OCI-M1 (cell line): Measurements from ENCODE around the gene TCF7L2.

ENCODE experiments used
- DNase-seq: peaks from one replicate; lab custom pipeline; 2025; lab: John Stamatoyannopoulos, UW

The TCF7L2 gene

DNA sequence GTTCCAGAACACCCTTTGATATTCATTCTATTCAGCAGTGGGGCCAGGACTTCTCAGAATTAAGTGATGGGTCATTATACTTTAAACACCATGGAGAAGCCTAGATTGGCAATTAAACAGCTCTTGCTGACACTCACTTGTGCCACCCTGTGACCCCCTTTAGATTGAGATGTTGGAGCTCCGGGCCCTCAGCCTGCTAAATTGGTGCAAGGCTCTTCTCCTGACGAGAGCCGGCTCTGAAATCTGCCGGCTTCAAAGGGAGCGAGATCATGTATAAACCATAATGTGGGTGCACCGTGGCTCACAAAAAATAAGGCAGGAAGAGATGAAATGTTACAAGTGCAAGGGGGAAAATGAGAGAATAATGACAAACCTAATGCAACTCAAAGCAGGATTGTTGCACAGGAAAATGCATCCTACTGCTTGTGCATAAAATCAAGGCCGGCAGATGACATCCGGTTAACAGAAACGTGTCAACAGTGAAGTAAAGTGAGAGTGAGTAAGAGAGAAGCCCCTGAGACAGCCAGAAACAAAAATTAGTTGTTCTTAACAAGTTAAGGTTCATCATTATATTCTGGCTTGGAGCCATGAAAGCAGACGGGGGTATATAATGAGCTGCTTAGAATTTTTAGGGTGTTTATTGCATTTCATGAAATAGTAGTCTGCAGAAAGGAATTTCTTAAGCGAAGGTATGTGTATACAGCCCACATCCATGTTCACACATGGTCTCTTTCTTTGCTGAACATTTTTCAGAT lies 198.2 kb downstream of the TCF7L2 start:
- DNase-seq = no peak

- no peak for DNase-seq
Observed at GRCh38 chr10:113148901-113149300, 198.9 kb downstream of the TCF7L2 start.

DNA sequence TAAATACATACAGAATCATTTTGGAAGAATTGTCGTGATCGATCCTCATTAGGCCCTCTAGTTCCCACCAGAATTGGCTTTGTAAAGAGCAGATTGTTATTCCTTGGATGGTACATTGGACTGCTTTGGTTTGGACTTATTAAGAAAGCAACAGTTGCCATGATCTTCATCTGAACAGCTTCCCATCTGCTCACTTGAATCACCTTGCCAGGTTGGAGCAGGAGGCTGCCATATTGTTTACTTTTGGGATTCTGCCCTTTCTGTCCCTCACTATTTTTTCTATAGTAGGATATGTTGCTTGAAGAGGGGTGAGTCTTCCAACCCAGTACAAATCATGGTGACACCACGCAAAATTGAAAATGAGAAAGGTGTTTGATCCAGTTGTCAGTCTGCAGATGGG lies 199.6 kb downstream of the TCF7L2 start:
- no peak for DNase-seq

GRCh38 chr10:113151190-113151666 lies 201.2 kb downstream of the TCF7L2 start:
- no peak for DNase-seq

DNA sequence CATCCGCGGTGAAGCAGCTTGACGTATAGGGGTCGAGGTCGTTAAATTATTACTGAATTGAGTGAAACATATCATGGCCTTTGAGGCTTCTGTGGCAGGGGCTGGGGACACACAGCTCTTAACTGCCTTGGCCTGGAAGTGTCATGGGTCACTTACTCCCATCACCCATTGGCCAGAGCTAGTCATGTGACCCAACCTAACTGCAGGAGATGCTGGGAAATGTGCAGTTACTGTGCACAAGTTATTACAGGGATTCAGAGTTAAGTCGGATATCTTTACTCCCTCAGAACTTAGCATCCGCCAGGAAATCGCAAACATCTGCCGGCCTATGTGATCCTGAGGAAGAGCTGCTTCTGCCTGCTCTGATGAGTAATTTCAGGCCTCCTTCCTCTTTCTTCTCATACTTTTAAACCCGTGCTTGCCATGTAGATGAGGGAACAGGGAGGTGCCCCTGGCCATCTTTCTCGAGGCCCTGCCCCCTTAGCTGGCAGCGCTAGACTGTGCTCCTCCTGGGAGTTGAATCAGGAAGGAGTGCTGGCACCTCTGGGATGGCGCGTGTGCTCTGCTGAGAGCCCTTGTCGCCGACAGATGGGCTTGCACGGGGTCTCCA lies 203.6 kb downstream of the TCF7L2 start:
- DNase-seq = no peak

DNA sequence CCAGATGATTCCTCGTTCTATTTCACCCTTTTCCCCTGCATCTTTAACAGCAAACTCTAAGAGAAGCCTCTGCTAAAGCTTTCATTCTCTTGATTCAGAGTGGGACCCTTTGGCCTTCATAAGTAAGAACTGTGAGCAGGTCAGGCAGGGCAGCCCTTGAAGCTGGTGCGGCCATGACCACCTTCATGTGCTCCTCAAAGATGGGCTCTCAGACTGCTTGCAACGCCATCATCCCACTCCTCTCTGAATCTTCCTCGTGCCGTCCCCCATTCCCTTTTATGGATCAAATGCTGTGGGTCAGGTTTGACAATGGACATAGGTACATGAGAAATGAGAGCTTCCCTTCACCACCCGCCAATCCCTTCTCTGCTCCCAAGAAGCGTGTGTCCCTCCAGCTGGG lies 207.4 kb downstream of the TCF7L2 start:
- no peak for DNase-seq

- DNase-seq = no peak
Observed at GRCh38 chr10:113158183-113158582, 208.1 kb downstream of the TCF7L2 start.

DNA sequence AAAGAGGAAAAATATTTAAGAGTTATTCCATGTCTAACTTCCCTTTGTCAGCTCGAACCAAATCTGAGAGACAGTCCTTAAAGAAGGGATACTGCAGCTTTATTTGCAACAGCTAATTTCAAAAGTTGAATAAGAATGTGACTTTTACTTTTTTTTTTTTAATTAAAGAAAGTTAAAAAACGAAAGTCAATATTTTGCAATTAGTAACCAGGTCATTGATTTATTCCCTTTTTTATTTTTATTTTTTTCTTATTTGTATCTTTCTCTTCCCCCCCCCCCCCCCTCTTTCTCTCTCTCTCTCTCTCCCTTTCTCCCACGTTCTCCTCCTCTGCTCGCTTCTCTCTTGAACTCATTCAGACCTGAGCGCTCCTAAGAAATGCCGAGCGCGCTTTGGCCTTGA lies 209.5 kb downstream of the TCF7L2 start:
- no peak for DNase-seq

GRCh38 chr10:113160641-113161040 lies 210.6 kb downstream of the TCF7L2 start:
- no peak for DNase-seq

DNA sequence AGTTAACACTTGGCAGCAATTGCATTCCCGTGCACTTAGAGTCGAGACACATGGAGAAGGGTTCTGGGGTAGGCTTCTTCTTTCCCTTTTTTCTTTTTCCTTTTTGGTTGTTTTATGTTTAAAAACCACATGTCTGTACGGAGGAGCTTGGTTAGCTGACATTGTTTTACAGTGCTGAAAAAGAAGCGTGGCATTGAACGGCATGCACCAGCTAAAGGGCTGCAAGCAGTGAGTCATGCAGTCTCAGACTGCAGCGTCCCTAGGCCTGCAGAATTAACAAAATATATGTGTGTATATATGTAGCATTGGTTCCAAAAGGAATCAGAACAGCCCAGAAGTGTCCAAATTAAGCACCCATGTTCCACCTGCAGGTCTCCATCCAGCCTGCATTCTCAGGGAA lies 211.0 kb downstream of the TCF7L2 start:
- no peak for DNase-seq

GRCh38 chr10:113162960-113163359 lies 212.9 kb downstream of the TCF7L2 start:
- no peak for DNase-seq

- no peak for DNase-seq
Observed at GRCh38 chr10:113165673-113166072, 215.6 kb downstream of the TCF7L2 start.

DNA sequence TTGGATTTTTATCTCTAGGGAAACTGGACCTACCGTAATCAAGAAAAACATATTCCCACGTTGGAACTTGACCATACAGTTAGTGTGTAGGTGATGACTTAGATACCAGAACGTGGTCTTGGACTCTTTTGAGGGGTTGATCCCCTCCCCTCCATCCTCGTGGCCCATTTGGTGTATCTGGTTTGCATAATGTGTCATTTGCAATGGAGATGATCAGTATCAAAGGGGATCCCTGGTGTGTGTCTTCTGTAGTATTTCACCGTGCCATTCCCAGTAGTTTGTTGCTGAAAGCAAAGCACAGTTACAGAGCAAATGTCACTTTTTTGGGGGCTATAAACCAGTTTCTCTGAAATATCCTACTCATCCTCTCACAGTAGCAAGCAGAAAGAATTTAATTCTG lies 217.7 kb downstream of the TCF7L2 start:
- DNase-seq = no peak

DNA sequence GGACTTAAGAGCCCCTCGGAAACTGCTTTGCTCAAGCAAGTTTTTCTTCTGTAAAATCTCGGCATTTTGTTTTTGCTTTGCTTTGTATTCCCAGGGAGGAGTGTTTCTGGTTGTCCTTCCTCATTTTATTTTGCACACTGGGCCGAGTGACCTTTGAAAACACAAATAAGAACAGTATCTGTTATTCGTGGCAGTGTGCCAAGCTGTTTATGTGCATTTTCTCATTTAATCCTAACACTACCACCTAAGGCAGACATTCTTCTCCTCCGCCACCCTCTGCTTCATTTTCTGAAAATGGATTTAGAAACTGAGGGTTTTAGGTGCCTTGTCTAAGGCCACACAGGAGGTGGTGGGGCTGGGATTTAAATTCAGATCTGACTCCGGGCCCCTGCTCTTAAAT lies 218.5 kb downstream of the TCF7L2 start:
- no peak for DNase-seq

- no peak for DNase-seq
Observed at GRCh38 chr10:113169111-113169510, 219.1 kb downstream of the TCF7L2 start.

- DNase-seq = no peak
Observed at GRCh38 chr10:113169853-113170460, 219.9 kb downstream of the TCF7L2 start.

DNA sequence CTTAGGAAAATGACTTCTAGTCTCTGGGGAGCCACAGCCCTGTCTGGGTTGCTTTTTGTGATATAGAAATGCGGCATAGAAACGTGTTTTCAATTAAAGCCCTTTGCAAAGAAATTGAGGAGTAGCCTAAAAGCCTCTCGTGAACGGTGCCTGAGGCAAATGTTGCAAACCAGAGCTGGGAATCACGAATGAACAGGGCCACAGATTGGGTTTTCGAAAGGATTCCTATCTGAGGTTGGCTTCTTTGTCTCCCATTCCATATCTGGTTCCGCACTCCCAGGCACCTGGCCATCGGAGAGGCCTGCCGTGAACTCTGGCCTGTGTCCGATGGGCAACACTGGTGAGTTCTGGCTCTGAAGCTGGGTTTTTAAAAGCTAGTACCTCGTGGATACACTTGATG lies 221.6 kb downstream of the TCF7L2 start:
- no peak for DNase-seq

GRCh38 chr10:113175176-113175575 lies 225.1 kb downstream of the TCF7L2 start:
- DNase-seq = no peak

DNA sequence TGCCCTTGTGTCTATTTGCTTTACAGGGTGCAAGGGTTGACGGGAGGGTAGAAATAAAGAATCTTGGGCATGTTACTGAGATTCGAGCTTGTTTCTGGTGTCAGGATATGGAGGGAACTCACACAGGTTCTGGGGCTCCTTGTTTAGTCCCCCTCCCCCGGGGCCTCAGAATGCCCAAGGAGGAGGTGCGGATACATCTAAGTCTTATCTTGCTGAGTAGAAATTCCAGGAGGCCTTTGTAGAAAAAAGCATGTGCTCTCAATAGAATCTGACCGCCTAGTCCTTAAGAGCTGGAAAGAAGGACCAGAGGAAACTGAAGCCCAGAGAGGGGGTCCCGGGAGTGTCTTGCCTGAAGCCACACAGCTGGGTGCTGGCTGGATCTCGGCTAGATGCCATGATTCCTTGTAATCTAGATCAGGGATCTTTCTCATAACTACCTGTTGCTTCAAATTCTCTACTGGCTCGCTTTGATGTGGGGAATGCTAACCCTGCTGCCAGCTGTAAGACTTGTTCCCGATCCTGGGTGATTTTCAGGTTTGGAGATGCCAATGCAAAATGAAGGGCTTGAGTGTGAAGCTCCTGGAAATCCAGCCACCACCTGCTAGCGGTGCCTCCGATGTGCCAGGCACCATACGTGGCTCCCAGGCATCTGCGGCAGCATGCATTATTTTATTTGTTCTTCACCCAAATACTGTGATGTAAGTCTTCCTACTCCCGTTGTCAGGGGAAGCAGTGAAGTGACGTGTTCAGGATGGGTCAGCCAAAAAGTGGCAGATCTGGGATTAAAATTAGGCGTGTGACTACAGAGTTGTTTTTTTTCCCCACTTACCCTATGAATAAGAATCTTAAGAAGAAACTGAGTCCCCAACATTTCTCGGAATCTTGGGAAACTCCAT lies 226.0 kb downstream of the TCF7L2 start:
- no peak for DNase-seq

GRCh38 chr10:113176652-113177155 lies 226.7 kb downstream of the TCF7L2 start:
- DNase-seq = no peak

DNA sequence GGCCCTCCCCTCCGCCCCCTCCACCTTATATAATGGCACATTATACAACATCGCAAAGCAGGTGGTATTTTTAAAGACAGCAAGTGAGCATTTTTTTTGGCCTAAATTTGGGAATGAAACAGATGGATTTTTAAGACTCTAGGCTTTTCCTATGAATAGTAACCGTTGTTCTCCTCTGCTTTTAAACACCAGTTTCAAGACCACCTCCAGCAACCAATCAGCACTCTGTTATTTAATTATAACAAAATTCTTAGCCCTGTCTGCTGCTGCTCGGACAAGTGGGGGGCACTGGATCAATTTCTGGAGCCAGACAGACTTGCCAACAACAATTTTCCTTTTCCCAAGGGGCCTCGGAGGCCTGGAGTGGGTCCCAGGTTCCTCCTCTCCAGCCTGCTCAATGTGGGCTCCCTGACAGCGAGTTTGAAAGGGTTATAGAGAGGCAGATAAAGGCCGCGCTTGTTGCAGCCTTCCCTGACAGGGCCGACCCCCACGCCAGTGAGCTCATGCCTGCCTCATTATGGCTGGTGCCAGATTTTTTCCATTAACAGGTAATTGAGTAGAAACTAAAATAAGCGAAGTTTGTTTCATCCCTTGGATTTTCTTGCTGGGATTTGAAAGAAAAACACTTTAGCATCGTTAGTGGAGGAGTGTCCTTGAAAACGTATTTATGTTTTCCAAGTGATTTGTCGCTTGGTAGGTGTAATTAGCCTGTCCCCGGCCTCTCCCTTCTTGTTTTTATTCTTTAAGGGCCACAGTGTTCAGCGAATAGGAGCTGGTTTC lies 227.3 kb downstream of the TCF7L2 start:
- DNase-seq = no peak
